K562 (cell line): ENCODE measurements around the gene HNRNPF. TPM values are rescaled to one million over a fixed set of nuclear protein-coding genes. Genes with fewer than 3 reads are reported as not detected.

Source experiments
- ATF3 ChIP-seq, 2 experiments: fragments of 450-650 bp in 1 of 2; sonication (generic) in 1 of 2; formaldehyde crosslinking in 1 of 2; IDR thresholded peaks in 1 of 2; conservative IDR thresholded peaks in 1 of 2; 2 replicates each; pipeline versions ENCODE4 v1.6.1 to v1.8.1; 2016 to 2023; ENCODE audit warnings: mild to moderate bottlenecking in 2 of 2, moderate library complexity in 2 of 2, inconsistent platforms in 1 of 2, missing genetic modification reagents in 1 of 2
- BDP1 ChIP-seq: IDR thresholded peaks from 3 replicates; pipeline ENCODE4 v1.6.1; 2011; ENCODE audit not compliant: insufficient read length, insufficient read depth
- DLX4 ChIP-seq: fragments of 250-450 bp; sonication (Bioruptor Pico); IDR thresholded peaks from 2 replicates; pipeline ENCODE4 v1.6.1; 2021; ENCODE audit warnings: mild to moderate bottlenecking
- EP300 ChIP-seq: IDR thresholded peaks from 2 replicates; pipeline ENCODE4 v1.6.1; 2012; ENCODE audit warnings: low read length, improper control_type of control experiment
- FOXM1 ChIP-seq, 2 experiments: fragments of 450-650 bp in 1 of 2; sonication (generic) in 1 of 2; formaldehyde crosslinking in 1 of 2; IDR thresholded peaks; 2 replicates each; pipeline versions ENCODE4 v1.6.1 to v1.9.0; 2017 to 2022; ENCODE audit warnings: low read depth in 2 of 2, mild to moderate bottlenecking in 2 of 2, missing genetic modification reagents in 1 of 2, moderate library complexity in 1 of 2
- GTF2E2 ChIP-seq: fragments of 200-800 bp; sonication (Bioruptor generic); IDR thresholded peaks from 2 replicates; pipeline ENCODE4 v1.6.1; 2016; ENCODE audit warnings: missing genetic modification characterization, missing compliant biosample characterization
- HDAC6 ChIP-seq: IDR thresholded peaks from 2 replicates; pipeline ENCODE4 v1.6.1; 2012; ENCODE audit warnings: low read depth, mild to moderate bottlenecking, control low read depth, inconsistent platforms, low read length, moderate library complexity
- HEY1 ChIP-seq: fragments of 250-450 bp; sonication (Bioruptor Pico); IDR thresholded peaks from 2 replicates; pipeline ENCODE4 v1.5.0; 2020; ENCODE audit warnings: mild to moderate bottlenecking, moderate library complexity, borderline replicate concordance
- IFI16 ChIP-seq: fragments of 250-450 bp; sonication (Bioruptor Pico); IDR thresholded peaks from 2 replicates; pipeline ENCODE4 v2.1.2; 2022; ENCODE audit warnings: mild to moderate bottlenecking, inconsistent platforms
- KAT8 ChIP-seq: fragments of 450-650 bp; IDR thresholded peaks from 2 replicates; pipeline ENCODE4 v1.6.1; 2016; ENCODE audit warnings: low read depth, mild to moderate bottlenecking
- MITF ChIP-seq: IDR thresholded peaks from 2 replicates; pipeline ENCODE4 v1.6.1; 2014; ENCODE audit warnings: antibody characterized with exemption
- NKRF ChIP-seq: fragments of 450-650 bp; IDR thresholded peaks from 2 replicates; pipeline ENCODE4 v1.6.1; 2016; ENCODE audit warnings: borderline replicate concordance
- PHB2 ChIP-seq: fragments of 450-650 bp; IDR thresholded peaks from 2 replicates; pipeline ENCODE4 v1.6.1; 2017; ENCODE audit warnings: low read depth
- RBFOX2 ChIP-seq: fragments of 200-400 bp; formaldehyde crosslinking; IDR thresholded peaks from 2 replicates; pipeline ENCODE4 v1.6.1; 2017; ENCODE audit warnings: low read depth, mild to moderate bottlenecking, low read length, moderate library complexity
- SETDB1 ChIP-seq: IDR thresholded peaks from one replicate; pipeline ENCODE4 v1.6.1; 2012; ENCODE audit warnings: low read length, control low read depth, inconsistent platforms
- SMARCE1 ChIP-seq: fragments of 450-650 bp; IDR thresholded peaks from 2 replicates; pipeline ENCODE4 v1.7.1; 2016; ENCODE audit warnings: mild to moderate bottlenecking
- ZNF133 ChIP-seq: fragments of 250-450 bp; sonication (Bioruptor Pico); IDR thresholded peaks from 2 replicates; pipeline ENCODE4 v1.4.0; 2020; ENCODE audit warnings: mild to moderate bottlenecking
- ZNF274 ChIP-seq: IDR thresholded peaks from 2 replicates; pipeline ENCODE4 v1.6.1; 2011; ENCODE audit warnings: low read depth, mild to moderate bottlenecking, low read length, moderate library complexity, borderline replicate concordance
- ZNF695 ChIP-seq: fragments of 450-650 bp; formaldehyde crosslinking; IDR thresholded peaks from 2 replicates; pipeline ENCODE4 v1.4.0; 2020; ENCODE audit warnings: mild to moderate bottlenecking, moderate library complexity
- polyA plus RNA-seq, 8 experiments: library from polyadenylated mRNA; depleted of rRNA in 4 of 8; stranded (reverse) in 5 of 8; unstranded in 3 of 8; fragments of >200 nt; fragmentation: Nextera tagmentation in 2 of 8; fragmentation: Illumina TruSeq in 1 of 8; extraction: Ambion mirVana in 2 of 8; extraction: Trizol in 1 of 8; gene quantifications; 2 replicates each; pipeline versions ENCODE4 v1.2.1 to v1.2.3, GENCODE V29; 2011 to 2014; ENCODE audit warnings: inconsistent platforms in 1 of 8, missing spikeins in 1 of 8
- total RNA-seq, 7 experiments: library from RNA; depleted of rRNA in 6 of 7; stranded (reverse); fragments of >200 nt in 6 of 7; fragmentation: Illumina TruSeq in 2 of 7; extraction: Trizol in 2 of 7; gene quantifications; 2 replicates each; pipeline versions ENCODE4 v1.2.1 to v1.2.3, GENCODE V29; 2011 to 2021; ENCODE audit warnings: low replicate concordance in 1 of 7
- TF ChIP-seq, protein P1 (sequence below), 2 experiments: IDR thresholded peaks; 2 replicates each; pipeline ENCODE4 v1.6.1; 2012; ENCODE audit warnings: improper control_type of control experiment in 2 of 2, low read depth in 2 of 2, low read length in 2 of 2, borderline replicate concordance in 1 of 2

The HNRNPF gene
- total and polyA plus RNA-seq, 9 of the 15 experiments (the other 6 are each of a cell fraction or from before 2014, with no cell fraction given) = 192 to 489 (median 416) TPM

DNA sequence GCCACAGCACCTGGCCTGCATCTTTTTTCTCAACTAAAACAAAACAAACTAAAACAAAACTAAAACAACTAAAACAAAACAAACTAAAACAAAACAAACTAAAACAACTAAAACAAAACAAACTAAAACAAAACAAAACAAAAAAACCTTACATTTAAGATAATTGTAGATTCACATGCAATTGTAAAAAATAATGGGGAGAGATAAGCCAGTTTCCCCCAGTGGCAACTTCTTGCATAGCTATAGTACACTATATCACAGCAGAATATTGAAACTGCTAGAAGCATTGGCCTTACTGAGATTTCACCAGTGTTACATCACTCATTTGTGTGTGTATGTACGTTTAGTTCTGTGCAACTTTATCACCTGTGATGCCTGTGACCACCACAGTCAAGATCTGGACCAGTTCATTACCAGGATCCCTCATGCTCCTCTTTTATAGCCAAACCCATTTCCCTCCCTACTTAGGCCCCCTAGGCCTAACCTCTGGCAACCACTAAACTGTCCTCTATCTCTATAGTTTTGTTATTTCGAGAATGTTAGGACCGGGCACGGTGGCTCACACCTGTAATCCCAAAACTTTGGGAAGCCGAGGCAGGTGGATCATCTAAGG, 28.3 kb downstream of the HNRNPF start (continued):
- TF ChIP-seq KAT8 (no peak), SMARCE1 (peak; percentile 75; the same call in 1 of the 2 replicates), DLX4 (CRISPR knock-in tag) (no peak), FOXM1 (IDR thresholded peaks at IDR 0.05; ENCODE audit: low read depth) (0 out of 2 replicates have a peak, but pooled peaks have one; percentile 7), FOXM1 (CRISPR knock-in tag; IDR thresholded peaks at IDR 0.05; ENCODE audit: low read depth) (no peak), IFI16 (no peak), ZNF274 (no peak), EP300 (peak; percentile 89), ZNF133 (no peak), GTF2E2 (tag) (no peak), NKRF (no peak), PHB2 (no peak; the same call in 1 of the 2 replicates), BDP1 (no peak), RBFOX2 (no peak), ZNF695 (CRISPR knock-in tag) (no peak), SETDB1 (no peak), HEY1 (CRISPR knock-in tag) (no peak), MITF (no peak), HDAC6 (no peak), ATF3 (IDR thresholded peaks at IDR 0.05) (peak; percentile 94), ATF3 (CRISPR knock-in tag; conservative IDR thresholded peaks at IDR 0.05) (0 out of 2 replicates have a peak, but pooled peaks have one; percentile 37)
- TF ChIP-seq, protein P1, sequence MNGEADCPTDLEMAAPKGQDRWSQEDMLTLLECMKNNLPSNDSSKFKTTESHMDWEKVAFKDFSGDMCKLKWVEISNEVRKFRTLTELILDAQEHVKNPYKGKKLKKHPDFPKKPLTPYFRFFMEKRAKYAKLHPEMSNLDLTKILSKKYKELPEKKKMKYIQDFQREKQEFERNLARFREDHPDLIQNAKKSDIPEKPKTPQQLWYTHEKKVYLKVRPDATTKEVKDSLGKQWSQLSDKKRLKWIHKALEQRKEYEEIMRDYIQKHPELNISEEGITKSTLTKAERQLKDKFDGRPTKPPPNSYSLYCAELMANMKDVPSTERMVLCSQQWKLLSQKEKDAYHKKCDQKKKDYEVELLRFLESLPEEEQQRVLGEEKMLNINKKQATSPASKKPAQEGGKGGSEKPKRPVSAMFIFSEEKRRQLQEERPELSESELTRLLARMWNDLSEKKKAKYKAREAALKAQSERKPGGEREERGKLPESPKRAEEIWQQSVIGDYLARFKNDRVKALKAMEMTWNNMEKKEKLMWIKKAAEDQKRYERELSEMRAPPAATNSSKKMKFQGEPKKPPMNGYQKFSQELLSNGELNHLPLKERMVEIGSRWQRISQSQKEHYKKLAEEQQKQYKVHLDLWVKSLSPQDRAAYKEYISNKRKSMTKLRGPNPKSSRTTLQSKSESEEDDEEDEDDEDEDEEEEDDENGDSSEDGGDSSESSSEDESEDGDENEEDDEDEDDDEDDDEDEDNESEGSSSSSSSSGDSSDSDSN (IDR thresholded peaks at IDR 0.05; ENCODE audit: borderline replicate concordance in 1 of 2, low read depth in 2 of 2, low read length in 2 of 2) = no peak
